GM18519 (cell line): ENCODE measurements around the gene ZFC3H1.
A peak's percentile ranks its signal among the peaks of the same experiment; 100 is the strongest.

Source experiments
- ATAC-seq: cut with Tn5 transposase; IDR thresholded peaks from one replicate; pipeline ENCODE4 v1.9.1; 2021; ENCODE audit warnings: mild to moderate bottlenecking, moderate library complexity; ENCODE audit not compliant: unreplicated experiment, low FRiP score

ZFC3H1 gene

GRCh38 chr12:71638499-71638898, 25.1 kb downstream of the ZFC3H1 start:
- ATAC-seq = no peak

GRCh38 chr12:71636704-71637115, 26.9 kb downstream of the ZFC3H1 start:
- peak; percentile 52 for ATAC-seq

- no peak for ATAC-seq
These were observed 36.1 kb downstream of the ZFC3H1 start for GRCh38 chr12:71627438-71628002.

GRCh38 chr12:71626768-71627167, 36.9 kb downstream of the ZFC3H1 start:
- no peak for ATAC-seq

GRCh38 chr12:71626098-71626497, 37.5 kb downstream of the ZFC3H1 start:
- no peak for ATAC-seq

GRCh38 chr12:71625476-71625875, 38.2 kb downstream of the ZFC3H1 start:
- no peak for ATAC-seq

- no peak for ATAC-seq
These were observed 41.7 kb downstream of the ZFC3H1 start for GRCh38 chr12:71621938-71622337.

- ATAC-seq = no peak
These were observed 53.4 kb downstream of the ZFC3H1 start for GRCh38 chr12:71610031-71610795.

GRCh38 chr12:71607494-71608330, 55.9 kb downstream of the ZFC3H1 start:
- no peak for ATAC-seq

- no peak for ATAC-seq
These were observed 58.6 kb downstream of the ZFC3H1 start for GRCh38 chr12:71605039-71605438.

GRCh38 chr12:71602761-71603577, 60.7 kb downstream of the ZFC3H1 start:
- ATAC-seq = no peak

GRCh38 chr12:71601546-71601945, 62.1 kb downstream of the ZFC3H1 start:
- ATAC-seq = no peak

GRCh38 chr12:71599210-71599609, 64.4 kb downstream of the ZFC3H1 start:
- no peak for ATAC-seq

- no peak for ATAC-seq
These were observed 69.3 kb downstream of the ZFC3H1 start for GRCh38 chr12:71594214-71594948.

- no peak for ATAC-seq
These were observed 70.8 kb downstream of the ZFC3H1 start for GRCh38 chr12:71592841-71593240.

- no peak for ATAC-seq
These were observed 72.0 kb downstream of the ZFC3H1 start for GRCh38 chr12:71591601-71592000.

- ATAC-seq = no peak
These were observed 74.2 kb downstream of the ZFC3H1 start for GRCh38 chr12:71589478-71589881.

GRCh38 chr12:71587012-71587411, 76.6 kb downstream of the ZFC3H1 start:
- ATAC-seq = no peak

- no peak for ATAC-seq
These were observed 78.4 kb downstream of the ZFC3H1 start for GRCh38 chr12:71585218-71585617.

- no peak for ATAC-seq
These were observed 79.3 kb downstream of the ZFC3H1 start for GRCh38 chr12:71584356-71584755.
